ENCODE measurements around the gene TNS1. TPM values are rescaled to one million over a fixed set of nuclear protein-coding genes. Genes with fewer than 3 reads are reported as not detected.

TNS1 gene
- total RNA-seq, 1 donor = 116 TPM

GRCh38 chr2:218029366-218030360 lies 26.9 kb upstream of the TNS1 start:
- TF ChIP-seq, protein P1, sequence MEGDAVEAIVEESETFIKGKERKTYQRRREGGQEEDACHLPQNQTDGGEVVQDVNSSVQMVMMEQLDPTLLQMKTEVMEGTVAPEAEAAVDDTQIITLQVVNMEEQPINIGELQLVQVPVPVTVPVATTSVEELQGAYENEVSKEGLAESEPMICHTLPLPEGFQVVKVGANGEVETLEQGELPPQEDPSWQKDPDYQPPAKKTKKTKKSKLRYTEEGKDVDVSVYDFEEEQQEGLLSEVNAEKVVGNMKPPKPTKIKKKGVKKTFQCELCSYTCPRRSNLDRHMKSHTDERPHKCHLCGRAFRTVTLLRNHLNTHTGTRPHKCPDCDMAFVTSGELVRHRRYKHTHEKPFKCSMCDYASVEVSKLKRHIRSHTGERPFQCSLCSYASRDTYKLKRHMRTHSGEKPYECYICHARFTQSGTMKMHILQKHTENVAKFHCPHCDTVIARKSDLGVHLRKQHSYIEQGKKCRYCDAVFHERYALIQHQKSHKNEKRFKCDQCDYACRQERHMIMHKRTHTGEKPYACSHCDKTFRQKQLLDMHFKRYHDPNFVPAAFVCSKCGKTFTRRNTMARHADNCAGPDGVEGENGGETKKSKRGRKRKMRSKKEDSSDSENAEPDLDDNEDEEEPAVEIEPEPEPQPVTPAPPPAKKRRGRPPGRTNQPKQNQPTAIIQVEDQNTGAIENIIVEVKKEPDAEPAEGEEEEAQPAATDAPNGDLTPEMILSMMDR (IDR thresholded peaks at IDR 0.05; ENCODE audit: insufficient read depth, low read length) = no peak
- DNase-seq (ENCODE audit: low read depth) = no peak
- no peak overlapping the region for H3K4me3 ChIP-seq (ENCODE audit: low read depth, low read length)

DNA sequence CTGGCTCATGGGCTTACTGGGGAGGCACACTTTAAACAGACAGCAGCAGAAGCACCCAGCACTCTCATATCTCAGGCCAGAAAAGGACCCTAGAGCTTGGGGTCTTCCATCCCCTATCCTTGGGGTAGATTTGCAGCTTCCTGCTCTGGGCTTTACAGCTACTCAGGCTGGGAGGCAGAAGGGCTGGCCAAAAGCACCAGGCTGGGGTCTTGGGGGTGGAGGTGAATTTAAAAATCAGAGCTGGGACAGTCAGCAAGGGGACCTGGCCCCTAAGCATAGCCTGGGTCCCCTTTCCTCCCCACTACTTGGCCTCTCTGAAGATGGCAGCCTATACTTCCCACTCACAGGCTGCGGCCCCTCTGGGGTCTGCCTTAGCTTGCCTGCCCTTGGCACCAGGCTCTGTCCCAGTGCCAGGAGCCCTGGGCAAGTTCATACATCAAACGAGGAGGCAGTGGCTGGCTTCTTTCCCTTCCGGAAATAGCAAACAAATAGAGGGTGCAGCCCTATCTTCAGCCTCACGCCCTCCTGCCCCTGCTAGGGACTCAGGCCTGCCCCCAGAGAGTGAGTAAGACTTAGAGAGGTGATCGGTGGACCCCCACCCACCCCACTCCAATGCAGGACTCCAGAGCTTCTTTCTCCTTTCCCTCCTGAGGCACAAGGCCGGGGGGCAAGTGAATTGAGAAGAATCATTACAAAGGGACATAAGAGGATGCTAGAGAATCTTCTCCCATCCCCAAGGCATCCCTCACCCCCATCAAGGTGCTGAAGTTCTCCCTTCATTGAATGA lies 26.0 kb upstream of the TNS1 start:
- TF ChIP-seq, protein P1 (IDR thresholded peaks at IDR 0.05; ENCODE audit: insufficient read depth, low read length) = no peak
- H3K4me3 ChIP-seq (ENCODE audit: low read depth, low read length) = no peak overlapping the region
- DNase-seq (ENCODE audit: low read depth) = no peak

DNA sequence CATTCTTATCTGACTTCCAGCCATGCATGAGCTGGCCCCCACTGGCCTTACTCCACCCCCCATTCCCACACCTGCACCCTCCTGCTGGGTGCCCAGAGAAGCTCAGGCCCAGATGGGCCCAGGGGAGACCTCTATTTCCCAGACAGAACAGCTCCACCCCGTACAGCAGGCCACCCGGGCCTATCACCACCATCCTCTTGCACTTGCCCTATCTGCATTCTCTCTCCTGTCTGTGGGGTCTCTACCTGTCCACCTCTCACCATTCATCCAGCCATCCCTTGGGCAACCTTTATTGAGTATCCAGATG lies 25.3 kb upstream of the TNS1 start:
- no peak for DNase-seq (ENCODE audit: low read depth)

GRCh38 chr2:218027426-218028188 lies 24.8 kb upstream of the TNS1 start:
- H3K4me3 ChIP-seq (ENCODE audit: low read depth, low read length) = no peak overlapping the region
- DNase-seq (ENCODE audit: low read depth) = no peak
- TF ChIP-seq, protein P1 (IDR thresholded peaks at IDR 0.05; ENCODE audit: insufficient read depth, low read length) = no peak

More for the DNA sequence above, 25.3 kb upstream of the TNS1 start:
- no peak overlapping the region for H3K4me3 ChIP-seq (ENCODE audit: low read depth, low read length)
- TF ChIP-seq, protein P1 (IDR thresholded peaks at IDR 0.05; ENCODE audit: insufficient read depth, low read length) = no peak

DNA sequence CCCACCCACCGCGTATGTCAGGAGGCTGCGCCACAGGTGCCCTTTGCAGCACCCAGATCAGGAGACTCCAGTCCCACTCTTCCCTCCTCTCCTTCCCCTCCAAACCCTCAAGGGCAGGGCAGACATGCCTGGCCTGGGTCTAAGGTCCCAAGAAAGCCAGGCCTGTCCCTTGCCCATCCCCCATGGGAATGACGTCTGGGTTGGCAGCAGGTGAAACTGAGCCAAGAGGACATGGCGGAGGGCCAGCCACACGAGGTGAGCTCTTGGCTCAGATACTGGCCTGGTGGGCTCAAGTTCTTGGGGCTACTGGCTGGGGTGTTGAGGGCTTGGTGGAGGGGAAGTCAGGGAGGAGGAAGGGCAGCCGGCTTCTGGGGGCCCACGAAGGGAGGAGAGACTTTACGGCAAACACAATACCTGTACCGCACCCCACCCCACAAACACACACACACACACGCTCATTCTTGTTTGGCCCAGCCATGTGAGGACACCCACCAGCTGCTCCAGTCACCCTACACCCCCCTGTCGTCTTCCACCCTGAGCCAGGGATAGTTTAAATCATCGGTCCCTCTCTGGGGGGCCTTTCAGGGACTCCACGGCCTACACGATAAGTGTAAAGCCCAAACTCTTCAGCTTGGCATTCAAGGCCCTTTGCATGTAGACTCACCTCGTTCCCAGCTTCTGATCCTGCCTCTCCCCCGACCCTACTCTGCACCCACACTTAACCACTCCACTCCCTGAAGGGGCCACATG lies 24.1 kb upstream of the TNS1 start:
- TF ChIP-seq, protein P1 (IDR thresholded peaks at IDR 0.05; ENCODE audit: insufficient read depth, low read length) = no peak
- no peak overlapping the region for H3K4me3 ChIP-seq (ENCODE audit: low read depth, low read length)
- no peak for DNase-seq (ENCODE audit: low read depth)

DNA sequence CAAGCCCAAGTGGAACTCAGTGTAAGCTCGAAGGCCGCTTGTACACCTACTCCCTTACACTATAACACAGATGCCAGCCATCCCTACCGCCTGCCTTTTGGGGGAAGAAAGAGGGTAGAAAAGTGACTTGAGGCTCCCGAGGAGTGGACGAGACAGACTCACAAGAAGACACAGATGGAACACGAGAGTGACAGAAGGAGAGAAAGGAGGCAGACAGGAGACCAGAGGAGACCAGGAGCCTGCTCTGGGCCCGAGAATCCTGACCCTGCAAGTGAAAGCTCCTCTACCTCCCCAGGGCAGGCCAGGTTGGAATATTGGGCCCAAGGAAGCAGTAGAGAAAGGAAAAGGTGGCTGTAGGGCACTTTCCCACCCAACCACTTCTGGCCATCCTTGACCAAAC lies 23.4 kb upstream of the TNS1 start:
- no peak overlapping the region for H3K4me3 ChIP-seq (ENCODE audit: low read depth, low read length)
- DNase-seq (ENCODE audit: low read depth) = no peak
- TF ChIP-seq, protein P1 (IDR thresholded peaks at IDR 0.05; ENCODE audit: insufficient read depth, low read length) = no peak

Measured in fibroblast of the aortic adventitia (primary cell).